HG03354 (cell line): ENCODE measurements around the gene PPIP5K1.
"Not testable (repeated sequence)": the region's sequence is repeated elsewhere in the genome, so short reads cannot be mapped to it uniquely, and the experiment has no call there.

Source experiments
- ATAC-seq: cut with Tn5 transposase; IDR thresholded peaks from one replicate; pipeline ENCODE4 v1.9.1; 2021; ENCODE audit warnings: mild to moderate bottlenecking; ENCODE audit not compliant: unreplicated experiment, poor library complexity, severe bottlenecking

Gene PPIP5K1

DNA sequence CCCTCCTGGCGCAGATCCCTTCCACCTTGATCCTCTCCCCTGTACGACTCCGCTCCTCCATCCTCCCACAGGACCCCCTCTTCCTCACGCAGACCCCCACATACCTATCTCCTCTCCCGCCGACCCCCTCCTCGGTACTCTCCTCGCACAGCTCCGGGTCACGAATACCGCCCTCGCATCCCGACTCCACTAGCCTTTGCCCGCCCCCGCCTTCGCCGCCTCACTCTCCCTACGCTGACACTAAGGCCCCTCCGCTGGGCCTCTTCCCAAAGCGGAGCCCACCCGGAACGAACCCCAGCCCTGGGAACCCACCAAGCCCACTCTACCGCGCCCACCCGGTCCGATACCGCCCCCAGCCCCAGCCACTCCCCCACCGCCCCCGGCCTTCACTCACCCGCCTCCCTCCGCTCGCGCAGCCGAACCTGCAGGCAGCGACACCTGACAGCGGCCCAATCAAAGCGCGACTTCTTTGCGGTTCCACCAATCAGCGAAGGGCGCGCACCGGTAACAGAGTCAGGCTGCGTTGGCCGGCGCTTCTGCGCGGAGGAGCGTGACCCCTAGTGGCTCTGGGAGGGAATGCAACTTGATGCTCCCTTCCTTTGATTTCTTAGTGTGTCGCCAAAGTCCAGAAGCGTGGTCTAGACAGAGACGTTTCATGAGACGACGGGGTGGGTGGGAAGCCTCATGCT lies at the start of gene PPIP5K1:
PPIP5K1 (minus strand) TSS at position 431 of the 689 bp plus-strand sequence. CDS start 5,704 bp downstream, outside the sequence.
- peak; percentile 97 for ATAC-seq

DNA sequence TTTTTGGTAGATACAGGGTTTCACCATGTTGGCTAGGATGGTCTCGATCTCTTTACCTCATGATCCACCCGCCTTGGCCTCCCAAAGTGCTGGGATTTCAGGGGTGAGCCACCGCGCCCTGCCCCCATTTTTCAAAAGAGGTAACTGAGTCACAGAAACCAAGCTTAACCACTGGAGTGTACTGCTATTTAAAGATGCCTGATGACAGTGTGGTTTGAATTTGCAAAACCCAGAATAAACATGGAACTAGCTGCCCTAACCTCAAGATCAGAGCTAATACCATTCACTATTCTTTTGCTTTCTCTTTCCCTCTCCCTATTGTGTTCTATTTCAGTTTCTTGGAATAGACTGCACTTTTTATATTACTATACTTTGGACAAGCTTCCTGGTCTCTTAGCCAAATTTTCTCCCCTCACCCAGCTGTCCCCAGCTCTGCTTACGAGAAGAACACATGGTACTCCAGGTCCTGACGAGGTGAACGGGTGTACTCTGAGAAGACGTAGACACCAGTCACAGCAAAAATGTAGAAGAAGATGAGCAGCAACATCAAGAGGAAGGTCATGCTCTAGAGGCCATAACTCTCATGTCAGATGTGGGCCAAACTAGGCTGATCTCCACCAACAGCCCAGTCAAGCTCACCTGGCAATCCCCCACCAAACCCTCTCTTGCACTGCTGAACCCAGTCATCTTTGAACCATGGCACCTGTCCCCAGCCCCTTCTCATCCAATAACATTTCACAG lies 48.6 kb upstream of the PPIP5K1 start:
- ATAC-seq, result peak; percentile 68

DNA sequence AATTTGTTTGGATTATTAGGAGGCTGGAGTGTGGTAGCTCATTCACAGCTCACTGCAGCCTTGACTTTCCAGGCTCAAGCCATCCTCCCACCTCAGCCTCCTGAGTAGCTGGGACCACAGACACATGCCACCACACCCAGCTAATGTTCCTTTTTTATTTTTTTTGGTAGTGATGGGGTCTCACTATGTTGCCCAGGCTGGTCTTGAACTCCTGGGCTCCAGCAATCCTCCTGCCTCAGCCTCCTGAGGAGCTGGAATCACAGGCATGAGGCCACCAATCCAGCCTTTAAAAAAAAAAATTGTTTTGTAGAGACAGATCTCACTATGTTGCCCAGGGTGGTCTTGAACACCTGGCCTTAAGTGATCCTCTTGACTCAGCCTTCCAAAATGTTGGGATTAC lies 36.9 kb upstream of the PPIP5K1 start:
- not testable (repeated sequence) for ATAC-seq

DNA sequence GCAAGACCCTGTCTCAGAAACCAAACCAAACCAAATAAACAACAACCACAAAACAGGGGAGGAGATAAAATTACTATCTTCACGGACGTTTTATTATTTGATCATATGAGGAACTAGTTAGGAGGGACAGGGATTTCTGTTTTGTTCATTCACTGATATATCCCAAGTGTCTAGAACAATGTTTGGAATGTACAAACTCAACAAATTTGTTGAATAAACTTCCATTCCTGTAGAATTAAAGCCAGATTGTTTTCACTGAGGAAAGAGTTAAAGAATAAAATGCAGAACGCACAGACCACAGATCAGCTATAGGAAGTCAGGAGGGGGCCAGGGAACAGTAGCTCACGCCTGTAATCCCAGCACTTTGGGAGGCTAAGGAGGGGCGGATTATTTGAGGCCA lies 35.1 kb upstream of the PPIP5K1 start:
- no peak for ATAC-seq

DNA sequence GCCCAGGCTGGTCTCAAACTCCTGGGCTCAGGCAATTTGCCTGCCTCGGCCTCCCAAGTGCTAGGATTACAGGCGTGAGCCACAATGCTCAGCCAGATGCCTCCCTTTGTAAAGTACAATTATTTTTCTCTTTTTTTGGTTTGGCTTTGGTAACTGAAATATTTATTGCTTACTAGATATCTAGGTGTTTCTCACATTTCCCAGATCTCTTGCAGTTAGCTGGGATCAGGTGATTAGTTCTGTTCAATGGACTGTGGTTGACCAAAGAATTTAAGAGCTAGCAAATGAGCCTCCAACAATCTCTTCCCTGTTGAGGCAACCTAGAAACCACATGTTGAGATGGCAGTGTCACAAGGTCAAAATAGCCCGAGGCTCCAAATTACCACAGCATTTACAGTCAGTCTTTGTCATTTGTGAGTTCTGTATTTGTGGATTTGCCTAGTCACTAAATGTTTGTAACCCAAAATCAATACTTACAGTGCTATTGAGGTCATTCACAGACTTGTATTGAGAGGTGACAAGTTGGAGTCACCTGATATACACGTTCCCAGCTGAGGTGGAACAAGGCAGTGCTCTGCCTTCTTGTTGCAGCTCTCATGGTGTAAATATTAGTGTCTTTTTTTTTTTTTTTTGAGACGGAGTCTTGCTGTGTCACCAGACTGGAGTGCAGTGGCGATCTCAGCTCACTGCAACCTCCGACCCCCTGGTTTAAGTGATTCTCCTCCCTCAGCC lies 32.2 kb upstream of the PPIP5K1 start:
- ATAC-seq, result not testable (repeated sequence)

- not testable (repeated sequence) for ATAC-seq
These were observed 28.7 kb upstream of the PPIP5K1 start, which contains the start of gene STRC for GRCh38 chr15:43618700-43619099. TSS of gene STRC (minus strand) at chr15:43618800. CDS start at chr15:43618722, 78 bp downstream.

DNA sequence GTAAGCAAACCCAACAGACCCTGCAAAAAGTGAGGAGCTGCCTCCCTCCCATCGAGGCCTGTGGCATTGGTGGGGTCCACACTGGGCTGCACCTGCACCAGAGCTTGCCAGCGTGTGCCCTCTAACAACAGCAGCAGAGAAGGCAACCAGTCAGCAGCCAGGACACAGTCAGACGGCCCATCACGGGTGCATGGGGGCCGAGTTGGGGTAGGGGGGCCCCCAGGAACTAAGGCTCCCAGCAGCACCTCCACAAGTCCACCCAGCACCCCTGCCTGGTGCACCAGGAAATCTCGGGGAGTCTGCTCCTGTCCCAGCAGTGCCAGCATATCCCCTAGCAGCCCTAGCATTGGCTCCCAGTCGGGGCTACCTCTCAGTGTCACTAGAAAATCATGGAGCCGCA lies 27.7 kb upstream of the PPIP5K1 start:
- ATAC-seq, result not testable (repeated sequence)

DNA sequence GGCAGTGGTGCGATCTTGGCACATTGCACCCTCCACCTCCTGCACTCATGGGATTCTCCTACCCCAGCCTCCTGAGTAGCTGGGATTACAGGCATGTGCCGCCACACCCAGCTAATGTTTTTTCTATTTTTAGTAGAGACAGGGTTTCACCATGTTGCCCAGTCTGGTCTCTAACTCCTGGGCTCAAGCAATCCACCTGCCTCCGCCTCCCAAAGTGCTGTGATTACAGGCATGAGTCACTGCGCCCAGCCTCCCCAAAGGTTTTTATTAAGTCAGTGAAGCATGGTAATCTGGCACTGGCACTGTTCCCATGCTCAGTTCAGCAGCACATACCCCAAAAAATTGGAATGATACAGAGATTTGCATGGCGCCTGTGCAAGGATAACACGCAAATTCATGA lies 12.2 kb upstream of the PPIP5K1 start:
- not testable (repeated sequence) for ATAC-seq

- not testable (repeated sequence) for ATAC-seq
These were observed 10.2 kb upstream of the PPIP5K1 start for GRCh38 chr15:43600200-43600599.

DNA sequence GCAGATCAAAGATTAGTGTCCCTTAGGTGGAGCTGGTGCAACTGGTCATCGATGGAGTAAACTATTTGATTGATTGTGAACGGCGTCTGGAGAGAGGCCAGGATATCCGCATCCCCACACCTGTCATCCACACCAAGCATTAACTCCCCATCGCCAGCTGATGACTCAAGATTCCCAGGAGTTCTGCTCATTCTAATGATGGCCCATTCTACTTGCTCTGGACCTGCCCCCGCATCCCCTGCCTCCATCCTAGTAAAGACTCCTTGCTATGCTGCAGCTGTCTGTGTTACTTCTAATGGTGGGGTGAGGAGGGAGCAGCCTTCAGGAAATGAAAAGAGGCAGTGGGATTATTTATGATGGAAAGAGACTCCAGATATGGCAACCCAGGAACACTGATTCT lies 9.1 kb upstream of the PPIP5K1 start:
- not testable (repeated sequence) for ATAC-seq

DNA sequence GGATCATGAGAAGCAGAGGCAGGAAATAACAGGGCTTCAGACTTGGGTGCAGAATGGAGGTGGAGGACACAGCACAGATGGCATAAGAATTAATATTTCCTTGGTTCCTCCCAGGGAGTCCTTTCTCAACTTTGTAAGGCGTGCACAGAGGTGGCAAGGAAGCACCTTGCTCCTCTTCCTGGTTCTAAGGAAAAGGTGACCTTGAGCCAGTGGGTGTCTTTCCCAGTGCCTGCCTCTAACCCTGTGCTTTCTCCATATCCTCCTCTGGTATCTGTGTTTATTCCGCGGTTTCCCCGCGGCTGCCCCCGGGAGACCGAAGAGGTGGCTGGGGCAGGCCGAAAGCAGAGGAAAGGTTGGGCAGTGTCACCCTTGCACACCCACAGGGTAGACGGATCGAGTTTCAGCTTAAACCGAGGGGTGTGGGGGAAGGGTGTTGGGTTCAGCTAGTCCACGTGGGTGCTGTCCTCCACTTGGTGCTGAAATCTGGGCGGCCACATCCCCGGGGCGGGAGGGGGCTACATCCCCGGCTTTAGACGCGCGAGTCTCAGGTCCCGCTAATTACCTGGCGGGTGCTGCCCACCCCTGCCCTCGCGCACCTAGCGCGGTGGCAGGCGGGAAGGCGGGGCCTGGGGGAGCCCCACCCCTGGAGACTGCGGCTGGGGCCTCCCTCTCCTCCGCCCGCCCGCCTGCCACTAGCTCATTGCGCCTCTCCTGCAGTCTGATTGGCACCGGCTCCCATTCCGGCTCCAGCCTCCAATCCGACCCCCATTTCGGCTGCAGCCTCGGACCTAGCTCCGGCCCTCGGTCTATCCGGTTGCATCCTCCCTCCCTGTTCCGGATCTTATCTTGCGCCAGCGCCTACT lies 3.6 kb upstream of the PPIP5K1 start, which contains the start of gene CKMT1B:
CKMT1B (plus strand) TSS at position 700 of the 863 bp plus-strand sequence. CDS start 192 bp downstream, outside the sequence.
- ATAC-seq, result not testable (repeated sequence)

DNA sequence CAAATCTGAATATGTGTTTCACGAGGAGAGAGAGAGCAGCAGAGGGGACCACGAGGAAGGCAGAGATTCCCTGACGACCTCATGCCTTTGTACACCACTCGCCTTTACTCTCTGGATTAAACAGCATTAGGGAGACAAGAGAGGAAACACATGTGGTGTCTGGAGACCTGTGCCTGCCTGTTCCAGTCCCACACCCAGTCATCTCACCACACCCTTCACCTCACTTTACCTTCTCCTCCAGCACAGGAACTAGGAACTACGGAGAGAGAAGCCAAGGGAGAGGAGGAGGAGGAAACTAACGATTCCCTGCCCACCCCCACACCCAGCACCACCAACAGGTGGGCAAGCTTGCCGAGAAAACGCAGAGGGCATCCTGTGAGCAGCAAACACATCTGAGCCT lies 2.8 kb upstream of the PPIP5K1 start:
- not testable (repeated sequence) for ATAC-seq

DNA sequence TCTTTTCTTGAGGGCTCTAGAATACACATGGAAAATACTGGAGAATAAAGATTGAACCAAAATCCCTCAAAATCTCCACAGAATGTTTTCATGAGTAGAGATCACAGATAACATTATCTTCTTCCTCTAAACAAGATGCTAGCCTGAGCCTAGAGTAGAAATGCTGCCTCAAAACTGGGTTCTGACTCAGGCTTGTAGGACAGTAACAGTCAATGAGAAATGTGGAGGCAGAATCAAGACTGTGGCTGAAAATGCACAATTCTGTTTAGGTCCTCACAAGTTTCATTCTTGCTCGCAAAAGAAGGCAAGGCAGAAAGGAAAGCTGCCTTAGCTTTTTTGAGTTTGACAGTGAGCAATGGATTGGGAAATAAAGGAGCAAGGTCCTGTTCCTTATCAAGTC lies 15.4 kb downstream of the PPIP5K1 start:
- not testable (repeated sequence) for ATAC-seq

- ATAC-seq, result not testable (repeated sequence)
These were observed 23.4 kb downstream of the PPIP5K1 start for GRCh38 chr15:43566615-43567014.

DNA sequence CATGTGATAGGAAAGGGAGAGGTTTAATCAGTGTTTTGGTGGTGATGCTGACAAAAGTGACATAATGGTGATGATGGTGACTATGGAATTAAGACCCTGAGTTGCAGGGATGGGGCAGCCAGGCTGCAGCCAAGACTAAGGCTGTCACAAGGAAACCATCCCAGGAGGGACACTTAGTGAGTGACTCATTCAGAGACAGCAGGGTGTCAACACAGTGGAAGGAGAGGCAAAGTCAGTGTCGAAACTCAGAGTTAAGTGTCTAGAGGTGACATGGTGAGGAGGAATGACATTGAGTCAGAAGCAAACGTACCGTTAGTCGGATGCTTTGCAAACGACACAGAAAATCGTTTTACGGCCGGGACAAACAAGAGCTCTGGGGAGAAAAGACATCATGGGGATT lies 26.2 kb downstream of the PPIP5K1 start:
- ATAC-seq, result not testable (repeated sequence)

GRCh38 chr15:43562753-43563152 lies 27.3 kb downstream of the PPIP5K1 start:
- not testable (repeated sequence) for ATAC-seq

DNA sequence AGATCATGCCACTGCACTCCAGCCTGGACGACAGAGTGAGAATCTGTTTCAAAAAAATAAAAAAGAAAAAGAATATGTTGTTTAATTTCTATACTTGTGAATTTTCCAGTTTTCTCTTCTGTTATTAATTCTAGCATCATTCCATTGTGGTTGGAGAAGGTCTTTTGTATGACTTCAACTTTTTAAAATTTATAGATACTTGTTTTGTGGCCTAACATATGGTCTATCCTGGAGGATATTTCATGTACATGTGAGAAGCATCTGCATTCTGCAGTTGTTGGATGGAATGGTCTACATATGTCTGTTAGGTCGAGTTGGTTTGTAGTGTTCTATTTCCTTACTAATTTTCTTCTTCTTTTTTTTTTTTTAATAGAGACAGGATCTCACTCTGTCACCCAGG lies 37.0 kb downstream of the PPIP5K1 start:
- ATAC-seq, result no peak

DNA sequence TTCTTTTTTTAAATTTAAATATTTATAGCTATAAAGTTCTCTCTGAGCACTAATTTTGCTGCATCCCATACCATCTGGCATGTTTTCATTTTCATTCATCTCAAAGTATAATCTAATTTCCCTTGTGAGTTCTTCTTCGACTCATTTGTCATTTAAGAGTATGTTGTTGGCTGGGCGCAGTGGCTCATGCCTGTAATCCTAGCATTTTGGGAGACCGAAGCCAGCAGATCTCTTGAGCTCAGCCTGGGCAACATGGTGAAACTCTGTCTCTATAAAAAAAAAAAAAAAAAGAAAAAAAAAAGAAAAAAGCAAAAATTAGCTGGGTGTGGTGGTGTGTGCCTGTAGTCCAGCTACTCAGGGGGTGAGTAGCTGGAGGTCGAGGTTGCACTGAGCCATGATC lies 37.8 kb downstream of the PPIP5K1 start:
- ATAC-seq, result no peak
